SK-N-SH treated with all-trans-retinoic acid at 6 μM for 48 hours (cell line): ENCODE results near the gene ING3.

ENCODE experiments used
- ATAC-seq: fragments of 200-7000 bp; cut with Tn5 transposase; 3 replicates; pipeline ENCODE4 v1.9.1; 2020; ENCODE audit warnings: mild to moderate bottlenecking, moderate library complexity
- ARNTL ChIP-seq: fragments of 450-650 bp; formaldehyde crosslinking; IDR thresholded peaks from 2 replicates; pipeline ENCODE4 v1.5.0; 2020; ENCODE audit warnings: low read depth, mild to moderate bottlenecking, moderate library complexity, borderline replicate concordance
- BACH2 ChIP-seq: fragments of 250-450 bp; sonication (Bioruptor Pico); IDR thresholded peaks from 2 replicates; pipeline ENCODE4 v1.9.0; 2021; ENCODE audit warnings: mild to moderate bottlenecking, borderline replicate concordance
- CREB5 ChIP-seq: fragments of 250-450 bp; sonication (Bioruptor Pico); IDR thresholded peaks from 2 replicates; pipeline ENCODE4 v1.5.1; 2020; ENCODE audit warnings: low read depth, mild to moderate bottlenecking, moderate library complexity
- CSDC2 ChIP-seq: fragments of 250-450 bp; sonication (Bioruptor Pico); IDR thresholded peaks from 2 replicates; pipeline ENCODE4 v1.5.0; 2020; ENCODE audit warnings: mild to moderate bottlenecking, moderate library complexity
- ESRRG ChIP-seq: fragments of 250-450 bp; sonication (Bioruptor Pico); IDR thresholded peaks from 2 replicates; pipeline ENCODE4 v1.6.1; 2021; ENCODE audit warnings: mild to moderate bottlenecking
- GLIS3 ChIP-seq: fragments of 250-450 bp; sonication (Bioruptor Pico); IDR thresholded peaks from 2 replicates; pipeline ENCODE4 v1.5.0; 2020; ENCODE audit warnings: mild to moderate bottlenecking, moderate library complexity
- ISL1 ChIP-seq: fragments of 250-450 bp; sonication (Bioruptor Pico); IDR thresholded peaks from 2 replicates; pipeline ENCODE4 v2.1.2; 2022; ENCODE audit warnings: mild to moderate bottlenecking, moderate library complexity
- OSR1 ChIP-seq: fragments of 250-450 bp; sonication (Bioruptor Pico); IDR thresholded peaks from 2 replicates; pipeline ENCODE4 v1.8.0; 2022; ENCODE audit warnings: moderate library complexity, mild to moderate bottlenecking, inconsistent platforms
- PPARA ChIP-seq: fragments of 250-450 bp; sonication (Bioruptor Pico); IDR thresholded peaks from 2 replicates; pipeline ENCODE4 v1.5.0; 2020; ENCODE audit warnings: mild to moderate bottlenecking, borderline replicate concordance
- RARB ChIP-seq: fragments of 250-450 bp; sonication (Bioruptor Pico); IDR thresholded peaks from 2 replicates; pipeline ENCODE4 v1.8.0; 2021; ENCODE audit warnings: mild to moderate bottlenecking, moderate library complexity
- SNAI2 ChIP-seq: fragments of 250-450 bp; sonication (Bioruptor Pico); IDR thresholded peaks from 2 replicates; pipeline ENCODE4 v1.5.0; 2020; ENCODE audit warnings: mild to moderate bottlenecking, moderate library complexity
- TCF4 ChIP-seq: fragments of 250-450 bp; sonication (Bioruptor Pico); IDR thresholded peaks from 2 replicates; pipeline ENCODE4 v1.8.0; 2021; ENCODE audit warnings: mild to moderate bottlenecking, moderate library complexity, borderline replicate concordance
- TOX ChIP-seq: fragments of 250-450 bp; sonication (Bioruptor Pico); IDR thresholded peaks from 2 replicates; pipeline ENCODE4 v1.8.0; 2021; ENCODE audit warnings: mild to moderate bottlenecking, moderate library complexity, borderline replicate concordance
- ZC3H10 ChIP-seq: fragments of 250-450 bp; sonication (Bioruptor Pico); IDR thresholded peaks from 2 replicates; pipeline ENCODE4 v1.5.1; 2021; ENCODE audit warnings: mild to moderate bottlenecking, moderate library complexity
- ZFP3 ChIP-seq: fragments of 250-450 bp; sonication (Bioruptor Pico); IDR thresholded peaks from 2 replicates; pipeline ENCODE4 v1.5.0; 2020; ENCODE audit warnings: mild to moderate bottlenecking, moderate library complexity
- ZFP30 ChIP-seq: fragments of 450-650 bp; formaldehyde crosslinking; IDR thresholded peaks from 2 replicates; pipeline ENCODE4 v1.5.0; 2022; ENCODE audit warnings: mild to moderate bottlenecking, moderate library complexity
- ZNF565 ChIP-seq: fragments of 450-650 bp; formaldehyde crosslinking; conservative IDR thresholded peaks from 2 replicates; pipeline ENCODE4 v1.5.0; 2020; ENCODE audit warnings: low read depth, mild to moderate bottlenecking, moderate library complexity
- ZNF70 ChIP-seq: fragments of 450-650 bp; formaldehyde crosslinking; IDR thresholded peaks from 2 replicates; pipeline ENCODE4 v1.5.0; 2020; ENCODE audit warnings: mild to moderate bottlenecking, moderate library complexity
- ZNF8 ChIP-seq: fragments of 450-650 bp; formaldehyde crosslinking; IDR thresholded peaks from 2 replicates; pipeline ENCODE4 v1.5.0; 2020; ENCODE audit warnings: mild to moderate bottlenecking, moderate library complexity
- TF ChIP-seq, protein P1 (sequence below): fragments of 250-450 bp; sonication (Bioruptor Pico); IDR thresholded peaks from 2 replicates; pipeline ENCODE4 v1.8.0; 2020; ENCODE audit warnings: mild to moderate bottlenecking, moderate library complexity, borderline replicate concordance
- TF ChIP-seq, protein P2 (sequence below): fragments of 250-450 bp; sonication (Bioruptor Pico); IDR thresholded peaks from 2 replicates; pipeline ENCODE4 v1.5.1; 2021; ENCODE audit warnings: mild to moderate bottlenecking, moderate library complexity
- TF ChIP-seq, protein P3 (sequence below): fragments of 250-450 bp; sonication (Bioruptor Pico); IDR thresholded peaks from 2 replicates; pipeline ENCODE4 v1.8.0; 2021; ENCODE audit warnings: low read depth, mild to moderate bottlenecking, moderate library complexity, borderline replicate concordance

ING3 gene

GRCh38 chr7:120926943-120927346 lies 23.6 kb upstream of the ING3 start (continued):
- no peak for TF ChIP-seq ISL1 (CRISPR knock-in tag)
- TF ChIP-seq ZFP30 (CRISPR knock-in tag): no peak
- TF ChIP-seq GLIS3: no peak
- TF ChIP-seq TCF4: no peak
- no peak for TF ChIP-seq OSR1 (CRISPR knock-in tag)
- TF ChIP-seq CREB5 (CRISPR knock-in tag): no peak
- TF ChIP-seq ARNTL: no peak
- TF ChIP-seq TOX (CRISPR knock-in tag): no peak

DNA sequence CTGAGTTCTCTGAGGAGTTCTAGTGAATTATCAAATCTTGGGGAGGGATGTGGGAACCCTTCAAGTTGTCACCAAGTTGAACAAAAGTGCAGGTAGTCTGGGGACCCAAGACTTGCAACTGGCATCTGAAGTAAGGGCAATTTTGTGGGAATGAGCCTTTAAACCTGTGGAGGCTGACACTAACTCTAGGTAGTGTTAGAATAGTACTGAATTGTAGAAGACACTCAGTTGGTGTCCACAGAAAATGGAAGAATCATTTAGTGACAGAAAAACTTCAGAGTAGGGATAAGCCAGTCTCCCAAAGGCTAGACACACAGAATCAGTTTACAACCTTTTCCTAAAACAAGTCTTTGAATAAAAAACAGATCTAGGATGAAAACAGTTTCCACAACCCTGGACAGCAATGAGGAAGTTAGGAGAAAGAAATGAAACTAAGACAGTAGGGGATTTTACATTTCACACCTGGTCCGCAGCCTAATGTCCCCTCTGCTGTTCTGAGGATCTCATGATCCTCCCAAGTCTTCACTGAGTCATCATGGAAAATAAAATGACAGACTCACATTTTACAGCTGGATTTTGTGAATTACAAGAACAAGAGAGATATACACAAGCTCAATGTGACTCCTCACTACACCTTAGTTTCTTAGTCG lies 23.0 kb upstream of the ING3 start:
- ATAC-seq: no peak

DNA sequence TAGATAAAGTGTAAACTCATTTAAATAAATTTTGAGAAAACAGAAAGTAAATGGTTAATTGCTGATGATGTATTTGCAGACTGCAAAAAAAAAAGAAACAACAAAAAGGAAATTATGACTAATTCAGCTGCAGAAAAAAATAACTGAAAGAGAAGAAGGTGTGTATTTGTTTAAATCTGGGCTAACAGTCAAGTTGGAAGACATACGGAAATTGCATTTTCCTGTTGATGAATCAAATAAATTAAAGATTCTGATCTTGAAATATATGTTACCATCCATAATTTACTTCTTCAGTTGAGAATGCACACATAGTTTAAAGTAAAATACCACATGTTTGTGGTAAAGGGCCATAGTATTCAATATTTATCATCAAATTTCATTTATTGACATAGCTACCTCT lies 19.3 kb upstream of the ING3 start:
- TF ChIP-seq, protein P1, sequence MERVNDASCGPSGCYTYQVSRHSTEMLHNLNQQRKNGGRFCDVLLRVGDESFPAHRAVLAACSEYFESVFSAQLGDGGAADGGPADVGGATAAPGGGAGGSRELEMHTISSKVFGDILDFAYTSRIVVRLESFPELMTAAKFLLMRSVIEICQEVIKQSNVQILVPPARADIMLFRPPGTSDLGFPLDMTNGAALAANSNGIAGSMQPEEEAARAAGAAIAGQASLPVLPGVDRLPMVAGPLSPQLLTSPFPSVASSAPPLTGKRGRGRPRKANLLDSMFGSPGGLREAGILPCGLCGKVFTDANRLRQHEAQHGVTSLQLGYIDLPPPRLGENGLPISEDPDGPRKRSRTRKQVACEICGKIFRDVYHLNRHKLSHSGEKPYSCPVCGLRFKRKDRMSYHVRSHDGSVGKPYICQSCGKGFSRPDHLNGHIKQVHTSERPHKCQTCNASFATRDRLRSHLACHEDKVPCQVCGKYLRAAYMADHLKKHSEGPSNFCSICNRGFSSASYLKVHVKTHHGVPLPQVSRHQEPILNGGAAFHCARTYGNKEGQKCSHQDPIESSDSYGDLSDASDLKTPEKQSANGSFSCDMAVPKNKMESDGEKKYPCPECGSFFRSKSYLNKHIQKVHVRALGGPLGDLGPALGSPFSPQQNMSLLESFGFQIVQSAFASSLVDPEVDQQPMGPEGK (CRISPR knock-in tag): no peak
- TF ChIP-seq PPARA (CRISPR knock-in tag) (no peak), BACH2 (CRISPR knock-in tag) (no peak), ZNF70 (CRISPR knock-in tag) (no peak), GLIS3 (no peak), ISL1 (CRISPR knock-in tag) (no peak), ZC3H10 (CRISPR knock-in tag) (no peak), OSR1 (CRISPR knock-in tag) (no peak), ZNF8 (CRISPR knock-in tag) (no peak), ZFP30 (CRISPR knock-in tag) (no peak), TCF4 (no peak), SNAI2 (no peak), ZFP3 (CRISPR knock-in tag) (no peak), ESRRG (no peak), CSDC2 (CRISPR knock-in tag) (no peak), ZNF565 (CRISPR knock-in tag) (no peak), CREB5 (CRISPR knock-in tag) (no peak)
- TF ChIP-seq, protein P2, sequence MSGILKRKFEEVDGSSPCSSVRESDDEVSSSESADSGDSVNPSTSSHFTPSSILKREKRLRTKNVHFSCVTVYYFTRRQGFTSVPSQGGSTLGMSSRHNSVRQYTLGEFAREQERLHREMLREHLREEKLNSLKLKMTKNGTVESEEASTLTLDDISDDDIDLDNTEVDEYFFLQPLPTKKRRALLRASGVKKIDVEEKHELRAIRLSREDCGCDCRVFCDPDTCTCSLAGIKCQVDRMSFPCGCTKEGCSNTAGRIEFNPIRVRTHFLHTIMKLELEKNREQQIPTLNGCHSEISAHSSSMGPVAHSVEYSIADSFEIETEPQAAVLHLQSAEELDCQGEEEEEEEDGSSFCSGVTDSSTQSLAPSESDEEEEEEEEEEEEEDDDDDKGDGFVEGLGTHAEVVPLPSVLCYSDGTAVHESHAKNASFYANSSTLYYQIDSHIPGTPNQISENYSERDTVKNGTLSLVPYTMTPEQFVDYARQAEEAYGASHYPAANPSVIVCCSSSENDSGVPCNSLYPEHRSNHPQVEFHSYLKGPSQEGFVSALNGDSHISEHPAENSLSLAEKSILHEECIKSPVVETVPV (CRISPR knock-in tag): no peak
- TF ChIP-seq, protein P3, sequence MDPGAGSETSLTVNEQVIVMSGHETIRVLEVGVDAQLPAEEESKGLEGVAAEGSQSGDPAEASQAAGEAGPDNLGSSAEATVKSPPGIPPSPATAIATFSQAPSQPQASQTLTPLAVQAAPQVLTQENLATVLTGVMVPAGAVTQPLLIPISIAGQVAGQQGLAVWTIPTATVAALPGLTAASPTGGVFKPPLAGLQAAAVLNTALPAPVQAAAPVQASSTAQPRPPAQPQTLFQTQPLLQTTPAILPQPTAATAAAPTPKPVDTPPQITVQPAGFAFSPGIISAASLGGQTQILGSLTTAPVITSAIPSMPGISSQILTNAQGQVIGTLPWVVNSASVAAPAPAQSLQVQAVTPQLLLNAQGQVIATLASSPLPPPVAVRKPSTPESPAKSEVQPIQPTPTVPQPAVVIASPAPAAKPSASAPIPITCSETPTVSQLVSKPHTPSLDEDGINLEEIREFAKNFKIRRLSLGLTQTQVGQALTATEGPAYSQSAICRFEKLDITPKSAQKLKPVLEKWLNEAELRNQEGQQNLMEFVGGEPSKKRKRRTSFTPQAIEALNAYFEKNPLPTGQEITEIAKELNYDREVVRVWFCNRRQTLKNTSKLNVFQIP (CRISPR knock-in tag): no peak
- no peak for ATAC-seq

More for the DNA sequence above, 23.0 kb upstream of the ING3 start:
- TF ChIP-seq ZFP30 (CRISPR knock-in tag) (no peak), ZC3H10 (CRISPR knock-in tag) (no peak), TOX (CRISPR knock-in tag) (no peak), OSR1 (CRISPR knock-in tag) (no peak)

- ATAC-seq: no peak
- TF ChIP-seq, protein P3 (CRISPR knock-in tag): no peak
- TF ChIP-seq ZNF8 (CRISPR knock-in tag) (no peak), RARB (no peak), ZNF70 (CRISPR knock-in tag) (no peak), BACH2 (CRISPR knock-in tag) (no peak), ZFP30 (CRISPR knock-in tag) (no peak), ZC3H10 (CRISPR knock-in tag) (no peak), TCF4 (no peak), ISL1 (CRISPR knock-in tag) (no peak), GLIS3 (no peak), TOX (CRISPR knock-in tag) (no peak), OSR1 (CRISPR knock-in tag) (no peak), CSDC2 (CRISPR knock-in tag) (no peak), CREB5 (CRISPR knock-in tag) (no peak)
- TF ChIP-seq, protein P1 (CRISPR knock-in tag): no peak
Observed at GRCh38 chr7:120933475-120933874, 17.1 kb upstream of the ING3 start.
